Endodermal cell (in vitro differentiated cells): ENCODE results near the gene PM20D2. TPM values are rescaled to one million over a fixed set of nuclear protein-coding genes. Genes with fewer than 3 reads are reported as not detected.

ENCODE experiments used
- DNase-seq: peaks from one replicate; pipeline ENCODE4 v3.0.0-alpha.2; 2017
- H3K27ac ChIP-seq: 2 replicates; pipeline ENCODE4 v1.5.1; 2013; ENCODE audit warnings: mild to moderate bottlenecking, low read depth, low read length, moderate library complexity
- H3K27me3 ChIP-seq: 2 replicates; pipeline ENCODE4 v1.6.1; 2013; ENCODE audit warnings: mild to moderate bottlenecking, low read length, moderate library complexity; ENCODE audit not compliant: insufficient read depth, control insufficient read depth, poor library complexity, severe bottlenecking
- H3K36me3 ChIP-seq: 2 replicates; pipeline ENCODE4 v1.7.0; 2013; ENCODE audit warnings: mild to moderate bottlenecking, low read length, moderate library complexity; ENCODE audit not compliant: control insufficient read depth, insufficient read depth
- H3K4me1 ChIP-seq: one replicate; pipeline ENCODE4 v1.7.0; 2013; ENCODE audit warnings: low read length; ENCODE audit not compliant: control insufficient read depth, insufficient read depth
- H3K4me3 ChIP-seq: 2 replicates; pipeline ENCODE4 v1.5.1; 2013; ENCODE audit warnings: mild to moderate bottlenecking, low read length, moderate library complexity
- H3K9ac ChIP-seq: 2 replicates; pipeline ENCODE4 v1.6.1; 2013; ENCODE audit warnings: mild to moderate bottlenecking, low read length, moderate library complexity; ENCODE audit not compliant: poor library complexity, severe bottlenecking; ENCODE audit errors: extremely low read depth
- H3K9me3 ChIP-seq: 2 replicates; pipeline ENCODE4 v1.6.1; 2013; ENCODE audit warnings: mild to moderate bottlenecking, low read length, moderate library complexity; ENCODE audit not compliant: control insufficient read depth
- H3K27ac Mint-ChIP-seq: 2 replicates; pipeline ENCODE4 v1.8.0; 2020; ENCODE audit warnings: mixed read lengths
- H3K27me3 Mint-ChIP-seq: 2 replicates; pipeline ENCODE4 v1.8.0; 2021; ENCODE audit warnings: mild to moderate bottlenecking, mixed read lengths; ENCODE audit not compliant: insufficient read depth
- H3K36me3 Mint-ChIP-seq: 2 replicates; pipeline ENCODE4 v1.8.0; 2020; ENCODE audit warnings: low read depth, mixed read lengths
- H3K4me1 Mint-ChIP-seq: 2 replicates; pipeline ENCODE4 v1.8.0; 2020; ENCODE audit warnings: mixed read lengths
- H3K4me3 Mint-ChIP-seq: 2 replicates; pipeline ENCODE4 v1.8.0; 2020; ENCODE audit warnings: mild to moderate bottlenecking, moderate library complexity, mixed read lengths
- H3K9me3 Mint-ChIP-seq: 2 replicates; pipeline ENCODE4 v1.8.0; 2020; ENCODE audit warnings: mild to moderate bottlenecking, mixed read lengths
- CTCF ChIP-seq: fragments of 200-600 bp; sonication (generic); conservative IDR thresholded peaks from 2 replicates; pipeline ENCODE4 v1.5.0; 2021; ENCODE audit warnings: antibody characterized with exemption, mild to moderate bottlenecking
- WGBS, 2 experiments: methylation state at CpG; one replicate each; pipeline versions ENCODE4 v1.1.5 to v1.1.7; 2013; ENCODE audit warnings: missing lambda C conversion rate in 2 of 2, mixed read lengths in 1 of 2; ENCODE audit not compliant: insufficient coverage in 1 of 2, insufficient read length in 1 of 2; 5-methylcytosine and 5-hydroxymethylcytosine counted together
- total RNA-seq, 2 donors: library from RNA; stranded (reverse); fragmentation: NEBNext Ultra II Directional in 1 of 2; extraction: Animal tissue kit (Norgen Biotek cat#: 25700) in 1 of 2; gene quantifications; 2 replicates in 1 of 2; 3 replicates in 1 of 2; pipeline ENCODE4 v1.2.1, GENCODE V29; 2021

PM20D2 gene
- total RNA-seq, 2 donors from 2014 or later = 5.1 to 8.5 TPM

DNA sequence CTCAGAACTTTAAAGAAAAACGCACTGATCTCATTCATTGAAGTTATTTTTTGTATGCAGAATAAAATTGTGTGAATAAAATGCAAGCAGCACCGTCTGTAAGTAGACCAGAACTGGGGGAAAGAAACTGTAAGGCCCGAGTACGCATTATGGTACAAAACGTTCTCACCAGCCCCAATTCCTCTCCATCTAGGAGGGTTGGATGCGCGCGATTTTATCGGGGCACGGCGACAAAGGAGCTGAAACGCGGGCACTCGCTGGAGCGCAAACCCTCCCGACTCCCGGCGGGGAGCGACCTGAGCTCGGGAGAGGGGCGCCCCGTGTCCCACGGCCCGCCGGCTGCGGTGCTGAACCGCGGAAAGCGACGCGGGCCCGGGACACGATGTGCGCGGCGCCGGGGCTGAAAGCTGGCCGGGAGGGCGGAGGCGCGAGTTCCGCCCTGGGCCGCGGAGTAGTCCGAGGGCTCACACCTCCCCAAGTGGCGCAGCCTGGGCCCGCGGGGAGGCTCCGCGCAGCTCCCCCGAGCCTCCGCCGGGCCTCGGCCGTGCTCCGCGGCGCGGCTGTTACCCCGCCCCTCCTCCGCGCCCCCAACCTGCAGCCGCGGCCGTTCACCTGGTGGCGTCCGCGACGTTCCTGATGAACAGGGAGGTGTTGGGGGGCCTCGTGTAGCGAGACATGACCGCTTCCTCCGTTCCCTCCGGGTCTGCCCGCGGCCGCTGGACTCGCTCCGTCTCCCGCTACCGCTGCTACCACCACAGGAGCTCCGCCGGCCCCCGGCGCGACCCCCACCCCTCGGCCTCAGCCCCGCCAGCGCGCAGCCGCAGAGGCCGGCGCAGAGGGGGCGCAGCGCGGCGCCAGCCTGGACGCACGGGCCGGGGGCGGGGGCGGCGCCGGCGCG lies 28.4 kb upstream of the PM20D2 start, which contains the start of gene SRSF12:
Gene SRSF12, minus strand, starts transcription at position 861 of the 898 bp plus-strand sequence. Its CDS starts 184 bp downstream, at position 677.
- Mint-ChIP-seq H3K4me3 (peak within 1 kb of the TSS; percentile 73), H3K36me3 (no peaks in the 10 kb centered on the region)
- H3K36me3 ChIP-seq = no peaks in the 10 kb centered on the region

DNA sequence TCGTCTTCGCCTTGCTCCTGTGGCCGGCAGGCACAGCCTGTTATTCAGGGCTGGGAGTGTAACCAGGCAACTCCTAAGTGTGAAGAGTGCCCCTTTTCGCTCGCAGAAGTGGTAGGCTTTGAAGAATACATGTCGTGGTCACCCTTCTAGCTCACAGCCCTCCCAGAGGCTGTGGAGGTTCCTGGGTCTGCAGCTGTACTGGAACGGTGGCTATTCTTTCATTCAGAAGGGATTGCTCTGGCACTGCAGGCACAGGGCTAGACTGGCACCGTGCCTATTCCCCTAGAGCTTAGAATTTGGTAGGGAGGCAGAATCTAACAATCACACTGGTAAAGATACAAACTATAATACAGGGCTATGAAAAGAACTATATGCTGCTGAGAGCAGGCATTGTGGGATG lies 26.9 kb upstream of the PM20D2 start:
- H3K4me1 Mint-ChIP-seq = peaks cover 5% of the 10 kb centered on the region
- no peak overlapping the region for H3K4me3 ChIP-seq

More for the DNA sequence above, 28.4 kb upstream of the PM20D2 start, which contains the start of gene SRSF12:
- DNase-seq = peak; percentile 84
- Histone ChIP-seq H3K9me3 (no peaks in the 10 kb centered on the region), H3K27me3 (peaks cover 13% of the 10 kb centered on the region), H3K4me3 (peak within 1 kb of the TSS; percentile 89), H3K4me1 (no peaks in the 10 kb centered on the region), H3K27ac (no peak within 1 kb of the TSS), H3K9ac (peak within 1 kb of the TSS; percentile 47)
- H3K9me3 Mint-ChIP-seq = no peaks in the 10 kb centered on the region
- peak; percentile 23 for TF ChIP-seq CTCF
- WGBS, 2 experiments = 0 to 2% methylated on average over 9 to 106 of the region's 106 CpGs
- peak within 1 kb of the TSS; percentile 6 for H3K27ac Mint-ChIP-seq
- H3K4me1 Mint-ChIP-seq = peaks cover 5% of the 10 kb centered on the region
- H3K27me3 Mint-ChIP-seq = peaks cover 38% of the 10 kb centered on the region

GRCh38 chr6:89120371-89120770 lies 25.5 kb upstream of the PM20D2 start:
- Histone ChIP-seq H3K9me3 (no peaks in the 10 kb centered on the region), H3K9ac (no peak overlapping the region), H3K4me1 (no peaks in the 10 kb centered on the region), H3K27me3 (peaks cover 13% of the 10 kb centered on the region), H3K4me3 (no peak overlapping the region), H3K27ac (no peak overlapping the region), H3K36me3 (no peaks in the 10 kb centered on the region)
- no peak for DNase-seq
- Mint-ChIP-seq H3K4me3 (no peak overlapping the region), H3K4me1 (peaks cover 5% of the 10 kb centered on the region), H3K36me3 (no peaks in the 10 kb centered on the region), H3K27ac (no peak overlapping the region), H3K27me3 (peaks cover 42% of the 10 kb centered on the region), H3K9me3 (no peaks in the 10 kb centered on the region)
- 93 to 100% methylated on average over 1 to 4 of the region's 4 CpGs for WGBS, 2 experiments
- no peak for TF ChIP-seq CTCF

More for the DNA sequence above, 26.9 kb upstream of the PM20D2 start:
- 82 to 84% methylated on average over 6 to 8 of the region's 8 CpGs for WGBS, 2 experiments
- H3K9me3 ChIP-seq = no peaks in the 10 kb centered on the region
- H3K27ac Mint-ChIP-seq = no peak overlapping the region
- H3K36me3 ChIP-seq = no peaks in the 10 kb centered on the region
- peak overlapping the region; percentile 73 for H3K4me3 Mint-ChIP-seq
- H3K27me3 ChIP-seq = peaks cover 13% of the 10 kb centered on the region
- H3K27ac ChIP-seq = no peak overlapping the region
- H3K4me1 ChIP-seq = no peaks in the 10 kb centered on the region
- TF ChIP-seq CTCF = no peak
- H3K36me3 Mint-ChIP-seq = no peaks in the 10 kb centered on the region
- H3K9me3 Mint-ChIP-seq = no peaks in the 10 kb centered on the region
- no peak overlapping the region for H3K9ac ChIP-seq
- DNase-seq = peak; percentile 47
- H3K27me3 Mint-ChIP-seq = peaks cover 40% of the 10 kb centered on the region
